HEK293T (cell line): ENCODE data around the gene ADAM22.

Experiments
- BHLHE40 ChIP-seq: fragments of 450-650 bp; IDR thresholded peaks from 2 replicates; pipeline ENCODE4 v1.6.1; 2016; ENCODE audit warnings: mild to moderate bottlenecking, moderate library complexity, borderline replicate concordance
- CTBP1 ChIP-seq: fragments of 450-650 bp; IDR thresholded peaks from 2 replicates; pipeline ENCODE4 v1.6.1; 2016; ENCODE audit warnings: borderline replicate concordance
- FOXA1 ChIP-seq: fragments of 450-650 bp; IDR thresholded peaks from 2 replicates; pipeline ENCODE4 v1.6.1; 2016; ENCODE audit warnings: mild to moderate bottlenecking
- FOXK2 ChIP-seq: fragments of 450-650 bp; IDR thresholded peaks from 2 replicates; pipeline ENCODE4 v1.6.1; 2016; ENCODE audit warnings: mild to moderate bottlenecking
- FOXM1 ChIP-seq: fragments of 450-650 bp; IDR thresholded peaks from 2 replicates; pipeline ENCODE4 v1.6.1; 2017; ENCODE audit warnings: mild to moderate bottlenecking, borderline replicate concordance
- L3MBTL2 ChIP-seq: fragments of 450-650 bp; conservative IDR thresholded peaks from 2 replicates; pipeline ENCODE4 v1.6.1; 2016; ENCODE audit warnings: mild to moderate bottlenecking
- LEF1 ChIP-seq: fragments of 450-650 bp; IDR thresholded peaks from 2 replicates; pipeline ENCODE4 v1.6.1; 2017; ENCODE audit warnings: mild to moderate bottlenecking, borderline replicate concordance
- NFRKB ChIP-seq: fragments of 450-650 bp; IDR thresholded peaks from 2 replicates; pipeline ENCODE4 v1.6.1; 2016; ENCODE audit warnings: mild to moderate bottlenecking, moderate library complexity
- SP1 ChIP-seq: fragments of 450-650 bp; IDR thresholded peaks from 2 replicates; pipeline ENCODE4 v1.6.1; 2017
- SUZ12 ChIP-seq: fragments of 450-650 bp; IDR thresholded peaks from 2 replicates; pipeline ENCODE4 v1.6.1; 2016; ENCODE audit warnings: mild to moderate bottlenecking
- TARDBP ChIP-seq: fragments of 450-650 bp; IDR thresholded peaks from 2 replicates; pipeline ENCODE4 v1.6.1; 2016
- ZNF384 ChIP-seq: fragments of 450-650 bp; IDR thresholded peaks from 2 replicates; pipeline ENCODE4 v1.6.1; 2016

DNA sequence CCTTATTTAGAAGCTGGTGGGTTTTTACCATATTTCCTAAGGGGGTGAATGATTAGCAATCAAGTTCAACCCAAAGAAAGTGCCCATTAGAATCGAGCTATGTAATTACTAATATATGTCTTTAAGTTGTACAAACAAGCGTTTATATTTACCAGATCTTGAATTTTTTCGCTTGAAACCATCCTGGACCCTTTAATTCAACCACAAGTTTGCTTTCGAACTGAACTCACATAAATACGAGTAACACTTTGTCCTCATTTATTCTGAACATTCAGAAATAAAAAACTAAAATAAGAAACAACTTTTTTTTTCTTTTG is 284.3 kb downstream of the ADAM22 start:
- TF ChIP-seq TARDBP (no peak), SUZ12 (no peak), FOXK2 (no peak), BHLHE40 (no peak), L3MBTL2 (no peak), CTBP1 (no peak), ZNF384 (no peak), FOXM1 (no peak), NFRKB (no peak), SP1 (no peak), FOXA1 (no peak), LEF1 (no peak)
